HG02852 (cell line): ENCODE measurements around the gene GPR153.

ENCODE experiments used
- ATAC-seq: cut with Tn5 transposase; IDR thresholded peaks from one replicate; pipeline ENCODE4 v1.9.1; 2021; ENCODE audit warnings: mild to moderate bottlenecking, moderate library complexity; ENCODE audit not compliant: unreplicated experiment

GPR153 gene

DNA sequence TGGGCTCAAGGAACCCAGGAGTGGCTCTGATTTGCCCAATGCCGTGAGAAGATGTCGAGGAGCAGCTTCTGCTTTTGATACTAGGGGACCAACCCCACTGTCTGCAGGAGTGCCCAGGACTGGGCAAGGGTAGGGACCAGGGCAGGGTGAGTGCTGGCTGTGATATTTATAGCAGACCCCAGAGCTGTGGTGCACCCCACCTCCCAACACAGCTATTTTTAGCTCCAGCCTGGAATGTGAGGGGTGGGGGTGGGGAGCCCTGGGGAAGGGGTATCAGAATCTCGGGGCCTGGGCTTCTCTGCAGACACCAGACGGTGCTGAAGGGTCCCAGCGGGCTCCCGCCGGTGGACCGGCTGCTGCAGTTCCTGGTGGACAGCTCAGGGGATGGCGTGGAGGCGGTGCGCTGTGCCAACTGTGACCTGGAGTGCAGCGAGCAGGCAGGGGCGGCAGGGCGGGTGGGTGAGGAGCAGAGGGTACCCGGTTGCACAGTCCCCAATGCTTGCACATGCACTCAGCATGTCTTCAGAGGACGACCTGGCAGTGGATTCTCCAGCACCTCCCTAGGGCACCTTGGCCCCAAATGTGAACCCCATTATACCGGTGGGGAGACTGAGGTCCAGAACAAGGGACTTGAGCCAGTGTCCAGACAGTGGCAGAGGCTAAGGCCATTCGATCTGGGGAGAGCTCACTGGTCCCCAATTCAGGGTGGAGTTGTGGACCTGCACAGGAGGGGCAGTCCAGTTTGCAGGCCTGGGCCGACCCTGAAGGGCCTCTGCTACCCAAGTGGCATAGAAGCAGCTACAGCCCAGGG lies 53.6 kb downstream of the GPR153 start:
- ATAC-seq, result no peak

- ATAC-seq, result no peak
Measured at GRCh38 chr1:6206520-6206855, 54.4 kb downstream of the GPR153 start.

DNA sequence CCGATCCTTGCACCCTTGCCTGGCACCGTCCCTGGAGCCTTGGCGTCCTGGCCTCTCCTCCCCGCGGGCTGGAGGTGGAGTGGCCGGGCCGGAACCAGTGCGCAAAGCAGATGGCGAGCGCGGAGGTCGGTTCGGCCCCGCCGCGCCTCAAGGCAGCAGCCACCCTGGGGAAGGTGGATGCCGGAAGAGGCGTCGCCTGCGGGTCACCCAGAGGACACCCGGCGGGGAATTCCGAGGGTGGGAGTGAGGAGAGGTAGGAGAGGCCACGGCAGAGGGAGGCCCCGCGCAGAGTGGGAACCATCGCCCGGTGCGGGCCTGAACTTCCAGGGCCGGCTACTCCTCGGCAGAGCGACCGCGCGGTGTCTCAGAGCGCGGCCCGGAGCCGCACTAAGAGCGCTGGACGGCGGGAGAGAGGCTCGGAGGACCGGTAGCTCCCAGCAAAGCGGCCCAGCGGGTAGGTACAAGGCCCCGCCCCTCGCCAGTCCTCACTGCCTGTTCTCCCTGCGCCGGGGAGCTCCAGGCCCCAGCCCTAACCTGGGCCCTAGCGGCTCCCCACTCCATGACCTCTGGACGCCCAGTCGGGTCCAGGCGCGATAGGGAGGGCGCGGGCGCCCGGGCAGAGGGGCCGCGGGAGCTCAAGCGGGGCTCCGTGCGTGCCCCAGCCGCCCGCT lies 54.9 kb downstream of the GPR153 start, which contains the start of gene RNF207:
Gene RNF207, plus strand, starts transcription at position 271 of the 671 bp plus-strand sequence. CDS start 417 bp downstream, outside the sequence.
- ATAC-seq, result peak; percentile 59

- ATAC-seq, result no peak
Measured at GRCh38 chr1:6202256-6202655, 58.6 kb downstream of the GPR153 start.

DNA sequence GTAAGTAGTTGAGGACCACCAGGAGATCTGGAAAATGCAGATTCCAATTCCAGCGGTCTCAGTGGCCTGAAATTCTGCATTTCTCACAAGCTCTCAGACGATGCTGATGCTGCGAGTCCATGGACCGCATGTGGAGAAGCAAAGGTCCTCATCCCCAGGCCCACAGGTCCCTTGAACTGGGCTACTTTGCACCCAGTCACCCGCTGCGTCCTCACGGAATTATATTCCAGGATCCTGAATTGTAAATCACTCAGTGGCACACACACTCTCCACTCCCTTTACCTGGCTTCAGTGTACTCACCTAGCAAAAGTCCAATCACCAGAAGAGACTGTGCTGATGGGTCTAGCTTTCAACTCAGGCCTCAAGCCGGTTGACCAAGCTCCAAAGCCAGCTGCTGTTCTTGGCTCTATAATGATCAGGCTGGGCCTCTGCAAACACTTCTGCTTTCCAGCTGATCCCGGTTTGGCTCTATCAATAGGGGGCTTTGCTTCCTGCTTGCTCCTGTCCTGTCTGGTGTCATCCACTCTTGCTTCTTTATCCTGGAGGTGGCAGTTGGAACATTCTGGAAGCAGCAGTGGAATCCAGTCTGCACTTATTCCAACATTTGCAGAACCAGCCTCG lies 60.6 kb downstream of the GPR153 start:
- ATAC-seq, result no peak

DNA sequence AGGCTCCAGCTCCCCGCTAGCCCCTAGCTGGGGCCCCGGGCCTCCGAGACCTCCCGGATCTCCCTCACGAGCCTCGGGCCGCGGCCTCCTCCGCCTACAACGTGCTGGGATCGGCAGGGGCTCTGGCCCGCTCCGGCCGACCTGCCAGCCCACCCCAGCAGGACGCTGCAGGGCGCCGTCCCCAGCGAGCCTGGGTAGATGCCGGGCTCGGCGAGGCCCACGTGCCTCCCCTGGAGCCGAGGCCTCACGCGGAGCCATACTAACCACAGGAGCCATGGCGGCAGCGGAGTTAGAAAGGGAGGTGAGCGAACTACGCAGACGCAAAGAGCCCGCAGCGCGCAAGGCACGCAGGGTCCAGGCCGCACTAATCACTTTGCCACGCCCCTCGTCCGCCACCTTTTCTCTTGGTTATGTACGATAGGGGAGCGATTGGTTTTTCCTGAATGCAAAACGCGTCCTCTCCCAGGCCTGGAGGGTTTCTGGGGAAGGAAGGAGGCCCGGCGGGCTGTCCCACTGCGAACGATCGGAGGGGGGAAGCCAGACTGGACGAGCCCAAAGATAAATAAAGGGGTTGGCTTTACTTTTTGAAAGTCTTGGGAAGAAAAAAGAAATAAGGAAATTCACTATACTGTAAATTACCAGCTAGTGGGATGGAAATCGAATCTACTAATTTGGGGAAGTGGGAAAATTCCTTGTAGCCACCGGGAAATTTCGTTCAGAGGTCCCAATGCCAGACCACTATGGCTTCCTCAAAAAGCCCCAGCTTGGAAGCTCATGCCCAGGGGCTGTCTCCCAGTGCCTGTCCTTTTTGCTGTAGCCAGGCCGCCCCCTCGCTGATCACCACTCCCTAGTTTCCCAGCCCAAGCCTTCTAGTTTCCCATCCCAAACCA lies 61.4 kb downstream of the GPR153 start, which contains the start of gene RPL22:
Gene RPL22, minus strand, starts transcription at position 298 of the 890 bp plus-strand sequence. Its CDS starts 22 bp downstream, at position 276.
- ATAC-seq, result peak; percentile 96

- peak; percentile 23 for ATAC-seq
Measured at GRCh38 chr1:6198646-6199297, 62.1 kb downstream of the GPR153 start.

- no peak for ATAC-seq
Measured at GRCh38 chr1:6197746-6198427, 63.0 kb downstream of the GPR153 start.
